Activated CD4-positive, alpha-beta T cell treated with anti-CD3 and anti-CD28 coated beads for 36 hours (primary cell): ENCODE results near the gene MYLK. TPM values are rescaled to one million over a fixed set of nuclear protein-coding genes. Genes with fewer than 3 reads are reported as not detected.

Source experiments
- ATAC-seq: fragments of 200-7000 bp; cut with Tn5 transposase; one replicate; pipeline ENCODE4 v1.10.0; 2021; ENCODE audit warnings: mild to moderate bottlenecking, moderate library complexity
- CTCF ChIA-PET: fragments of 350-600 bp; sonication (Branson Sonifier 250); formaldehyde crosslinking; loops from one replicate; lab custom pipeline; 2021; ENCODE audit warnings: antibody characterized with exemption; lab: Charles Lee
- POLR2A ChIA-PET: fragments of 350-600 bp; sonication (Branson Sonifier 250); formaldehyde crosslinking; loops from one replicate; lab custom pipeline; 2021; ENCODE audit warnings: antibody characterized with exemption, inconsistent platforms; lab: Charles Lee
- DNase-seq: peaks from one replicate; pipeline ENCODE4 v3.0.0-alpha.2; 2020
- H3K27ac Mint-ChIP-seq: one replicate; pipeline ENCODE4 v1.8.0; 2021; ENCODE audit warnings: mixed read lengths
- H3K27me3 Mint-ChIP-seq: one replicate; pipeline ENCODE4 v1.8.0; 2021; ENCODE audit warnings: mixed read lengths
- H3K36me3 Mint-ChIP-seq: one replicate; pipeline ENCODE4 v1.8.0; 2021; ENCODE audit warnings: low read depth, mixed read lengths
- H3K4me1 Mint-ChIP-seq: one replicate; pipeline ENCODE4 v1.8.0; 2021; ENCODE audit warnings: mixed read lengths
- H3K4me3 Mint-ChIP-seq: one replicate; pipeline ENCODE4 v1.8.0; 2021; ENCODE audit warnings: mild to moderate bottlenecking, moderate library complexity, mixed read lengths
- H3K9me3 Mint-ChIP-seq: one replicate; pipeline ENCODE4 v1.8.0; 2021; ENCODE audit warnings: low read depth, mixed read lengths
- intact Hi-C, 2 experiments: fragments of 100-400 bp; cut with DNase I in 1 of 2; cut with micrococcal nuclease in 1 of 2; formaldehyde crosslinking; loops; one replicate each; pipeline versions ENCODE4 v1.14.2 to v1.15.1; 2022 to 2024; cut with DNase I, micrococcal nuclease
- total RNA-seq, 2 experiments: library from RNA; stranded (reverse); gene quantifications; one replicate each; pipeline ENCODE4 v1.2.3, GENCODE V29; 2021

Gene MYLK
- total RNA-seq, 2 experiments from 2014 or later = 0.07 TPM; not detected in 1

- H3K27me3 Mint-ChIP-seq = peaks cover 7% of the 10 kb centered on the region
- intact Hi-C loops = no loop called here
- DNase-seq = no peak
- no peaks in the 10 kb centered on the region for H3K4me1 Mint-ChIP-seq
- POLR2A ChIA-PET = no interaction called here
- CTCF ChIA-PET = no interaction called here
- no peak overlapping the region for H3K27ac Mint-ChIP-seq
- H3K36me3 Mint-ChIP-seq = no peaks in the 10 kb centered on the region
- ATAC-seq = no peak
- peaks cover 10% of the 10 kb centered on the region for H3K9me3 Mint-ChIP-seq
- no peak overlapping the region for H3K4me3 Mint-ChIP-seq
These were observed 62.2 kb downstream of the MYLK start for GRCh38 chr3:123821920-123822319.

- H3K27me3 Mint-ChIP-seq = peaks cover 7% of the 10 kb centered on the region
- ChIA-PET POLR2A (no interaction called here), CTCF (no interaction called here)
- H3K36me3 Mint-ChIP-seq = no peaks in the 10 kb centered on the region
- intact Hi-C loops = no loop called here
- no peaks in the 10 kb centered on the region for H3K4me1 Mint-ChIP-seq
- no peak overlapping the region for H3K27ac Mint-ChIP-seq
- peaks cover 4% of the 10 kb centered on the region for H3K9me3 Mint-ChIP-seq
- DNase-seq = no peak
- H3K4me3 Mint-ChIP-seq = no peak overlapping the region
- ATAC-seq = no peak
These were observed 64.2 kb downstream of the MYLK start for GRCh38 chr3:123819949-123820348.

GRCh38 chr3:123818921-123819429 lies 65.2 kb downstream of the MYLK start:
- Mint-ChIP-seq H3K4me3 (no peak overlapping the region), H3K27ac (no peak overlapping the region), H3K9me3 (peaks cover 4% of the 10 kb centered on the region), H3K36me3 (no peaks in the 10 kb centered on the region), H3K4me1 (no peaks in the 10 kb centered on the region), H3K27me3 (peaks cover 4% of the 10 kb centered on the region)
- ATAC-seq (no peak), DNase-seq (no peak)
- intact Hi-C loops = no loop called here
- POLR2A ChIA-PET = no interaction called here
- CTCF ChIA-PET = no interaction called here

GRCh38 chr3:123818324-123818920 lies 65.7 kb downstream of the MYLK start:
- ChIA-PET POLR2A (no interaction called here), CTCF (no interaction called here)
- no peak for ATAC-seq
- Mint-ChIP-seq H3K36me3 (no peaks in the 10 kb centered on the region), H3K9me3 (peaks cover 4% of the 10 kb centered on the region), H3K27ac (no peak overlapping the region), H3K27me3 (peaks cover 4% of the 10 kb centered on the region), H3K4me1 (no peaks in the 10 kb centered on the region), H3K4me3 (no peak overlapping the region)
- intact Hi-C loops = no loop called here
- DNase-seq = no peak

- POLR2A ChIA-PET = no interaction called here
- Mint-ChIP-seq H3K4me3 (no peak overlapping the region), H3K27ac (no peak overlapping the region), H3K9me3 (no peaks in the 10 kb centered on the region), H3K4me1 (no peaks in the 10 kb centered on the region), H3K27me3 (no peaks in the 10 kb centered on the region), H3K36me3 (no peaks in the 10 kb centered on the region)
- CTCF ChIA-PET = no interaction called here
- DNase-seq (no peak), ATAC-seq (no peak)
- intact Hi-C loops = no loop called here
These were observed 66.7 kb downstream of the MYLK start for GRCh38 chr3:123817413-123817812.

GRCh38 chr3:123816673-123817207 lies 67.4 kb downstream of the MYLK start:
- intact Hi-C loops = no loop called here
- no peak for DNase-seq
- CTCF ChIA-PET = interaction anchor here (0.6 kb wide), 1 partner anchor 88 kb away, joined by 3 read pairs; no protein-coding TSS in a partner anchor
- Mint-ChIP-seq H3K9me3 (no peaks in the 10 kb centered on the region), H3K27ac (no peak overlapping the region), H3K4me3 (no peak overlapping the region), H3K4me1 (no peaks in the 10 kb centered on the region), H3K36me3 (no peaks in the 10 kb centered on the region), H3K27me3 (no peaks in the 10 kb centered on the region)
- no peak for ATAC-seq
- POLR2A ChIA-PET = no interaction called here

GRCh38 chr3:123815981-123816380 lies 68.2 kb downstream of the MYLK start:
- ChIA-PET POLR2A (no interaction called here), CTCF (interaction anchor here (0.6 kb wide), 1 partner anchor 87 kb away, joined by 3 read pairs; no protein-coding TSS in a partner anchor)
- ATAC-seq = no peak
- no peaks in the 10 kb centered on the region for H3K9me3 Mint-ChIP-seq
- H3K36me3 Mint-ChIP-seq = no peaks in the 10 kb centered on the region
- intact Hi-C loops = no loop called here
- H3K4me3 Mint-ChIP-seq = no peak overlapping the region
- no peaks in the 10 kb centered on the region for H3K27me3 Mint-ChIP-seq
- H3K27ac Mint-ChIP-seq = no peak overlapping the region
- no peaks in the 10 kb centered on the region for H3K4me1 Mint-ChIP-seq
- DNase-seq = no peak

- Mint-ChIP-seq H3K4me1 (no peaks in the 10 kb centered on the region), H3K27me3 (no peaks in the 10 kb centered on the region), H3K9me3 (no peaks in the 10 kb centered on the region), H3K27ac (no peak overlapping the region), H3K36me3 (no peaks in the 10 kb centered on the region), H3K4me3 (no peak overlapping the region)
- DNase-seq = no peak
- ATAC-seq = no peak
- intact Hi-C loops = no loop called here
- POLR2A ChIA-PET = no interaction called here
- CTCF ChIA-PET = no interaction called here
These were observed 70.3 kb downstream of the MYLK start for GRCh38 chr3:123813876-123814275.

- H3K4me3 Mint-ChIP-seq = no peak overlapping the region
- no peak overlapping the region for H3K27ac Mint-ChIP-seq
- ChIA-PET CTCF (no interaction called here), POLR2A (no interaction called here)
- intact Hi-C loops = no loop called here
- no peaks in the 10 kb centered on the region for H3K9me3 Mint-ChIP-seq
- H3K4me1 Mint-ChIP-seq = no peaks in the 10 kb centered on the region
- ATAC-seq (no peak), DNase-seq (no peak)
- no peaks in the 10 kb centered on the region for H3K27me3 Mint-ChIP-seq
- no peaks in the 10 kb centered on the region for H3K36me3 Mint-ChIP-seq
These were observed 74.5 kb downstream of the MYLK start for GRCh38 chr3:123809597-123809996.

GRCh38 chr3:123808812-123809211 lies 75.3 kb downstream of the MYLK start:
- POLR2A ChIA-PET = no interaction called here
- Mint-ChIP-seq H3K36me3 (no peaks in the 10 kb centered on the region), H3K27me3 (no peaks in the 10 kb centered on the region), H3K9me3 (no peaks in the 10 kb centered on the region), H3K27ac (no peak overlapping the region), H3K4me1 (no peaks in the 10 kb centered on the region), H3K4me3 (no peak overlapping the region)
- CTCF ChIA-PET = no interaction called here
- ATAC-seq = no peak
- no peak for DNase-seq
- intact Hi-C loops = no loop called here

GRCh38 chr3:123807820-123808219 lies 76.3 kb downstream of the MYLK start:
- CTCF ChIA-PET = no interaction called here
- H3K4me1 Mint-ChIP-seq = no peaks in the 10 kb centered on the region
- H3K27me3 Mint-ChIP-seq = no peaks in the 10 kb centered on the region
- no peaks in the 10 kb centered on the region for H3K9me3 Mint-ChIP-seq
- no peak for DNase-seq
- H3K27ac Mint-ChIP-seq = no peak overlapping the region
- H3K4me3 Mint-ChIP-seq = no peak overlapping the region
- ATAC-seq = no peak
- POLR2A ChIA-PET = no interaction called here
- no peaks in the 10 kb centered on the region for H3K36me3 Mint-ChIP-seq
- intact Hi-C loops = no loop called here

- no peaks in the 10 kb centered on the region for H3K27me3 Mint-ChIP-seq
- ChIA-PET CTCF (no interaction called here), POLR2A (no interaction called here)
- DNase-seq = no peak
- no peaks in the 10 kb centered on the region for H3K4me1 Mint-ChIP-seq
- no peaks in the 10 kb centered on the region for H3K9me3 Mint-ChIP-seq
- intact Hi-C loops = no loop called here
- H3K4me3 Mint-ChIP-seq = no peak overlapping the region
- ATAC-seq = no peak
- H3K36me3 Mint-ChIP-seq = no peaks in the 10 kb centered on the region
- H3K27ac Mint-ChIP-seq = no peak overlapping the region
These were observed 78.6 kb downstream of the MYLK start for GRCh38 chr3:123805504-123805903.
